IMR-90 (cell line): Measurements from ENCODE around the gene RAPGEF1. TPM values are rescaled to one million over a fixed set of nuclear protein-coding genes. Genes with fewer than 3 reads are reported as not detected.

ENCODE experiments used
- ATAC-seq: fragments of 200-7000 bp; cut with Tn5 transposase; 2 replicates; pipeline ENCODE4 v1.9.1; 2020; ENCODE audit warnings: low read depth, mild to moderate bottlenecking, moderate library complexity
- BruUV-seq: library from RNA; stranded (reverse); fragments of 400-500 nt; replicated peaks from 2 replicates; lab custom pipeline; 2021; lab: Mats Ljungman, UMichigan
- CTCF ChIA-PET: fragments of 300-600 bp; formaldehyde crosslinking; extraction: SDS; loops from one replicate; lab custom pipeline; 2021; ENCODE audit warnings: antibody characterized with exemption; lab: Yijun Ruan, JAX
- POLR2A ChIA-PET: fragments of 300-600 bp; sonication (Branson Sonifier 250); formaldehyde crosslinking; loops from one replicate; lab custom pipeline; 2022; ENCODE audit warnings: antibody characterized with exemption; ENCODE audit not compliant: unreplicated experiment; lab: Charles Lee
- DNase-seq: peaks from one replicate; pipeline ENCODE4 v3.0.0; 2013
- H2AFZ ChIP-seq: replicated peaks from 2 replicates; pipeline ENCODE3; 2013; ENCODE audit warnings: low read length, mild to moderate bottlenecking; ENCODE audit not compliant: poor library complexity
- H2AK5ac ChIP-seq: 2 replicates; pipeline ENCODE4 v1.6.1; 2013; ENCODE audit warnings: low read depth, low read length, inconsistent platforms
- H2AK9ac ChIP-seq: replicated peaks from 2 replicates; pipeline ENCODE3; 2013; ENCODE audit warnings: mild to moderate bottlenecking, low read depth, low read length, moderate library complexity; ENCODE audit not compliant: poor library complexity
- H2BK120ac ChIP-seq: 2 replicates; pipeline ENCODE4 v1.6.1; 2013; ENCODE audit warnings: low read depth, low read length, inconsistent platforms
- H2BK15ac ChIP-seq: 3 replicates; pipeline ENCODE4 v1.6.1; 2013; ENCODE audit warnings: low read depth, low read length, inconsistent platforms
- H2BK20ac ChIP-seq: 2 replicates; pipeline ENCODE4 v1.6.1; 2013; ENCODE audit warnings: low read depth, mild to moderate bottlenecking, inconsistent platforms, low read length, moderate library complexity
- H2BK5ac ChIP-seq: 2 replicates; pipeline ENCODE4 v1.6.1; 2013; ENCODE audit warnings: mild to moderate bottlenecking, low read depth, low read length, inconsistent platforms; ENCODE audit not compliant: poor library complexity, severe bottlenecking
- H3K14ac ChIP-seq: replicated peaks from 2 replicates; pipeline ENCODE4 v1.6.1; 2013; ENCODE audit warnings: low read depth, low read length, inconsistent platforms
- H3K18ac ChIP-seq: 2 replicates; pipeline ENCODE4 v1.6.1; 2013; ENCODE audit warnings: low read depth, low read length, control low read depth
- H3K23ac ChIP-seq: 2 replicates; pipeline ENCODE4 v1.6.1; 2013; ENCODE audit warnings: low read depth, low read length, inconsistent platforms
- H3K27ac ChIP-seq: 2 replicates; pipeline ENCODE4 v1.5.1; 2013; ENCODE audit warnings: mild to moderate bottlenecking, control low read depth, low read length; ENCODE audit not compliant: insufficient read depth
- H3K27me3 ChIP-seq: 2 replicates; pipeline ENCODE4 v1.6.1; 2013; ENCODE audit warnings: low read length; ENCODE audit not compliant: control insufficient read depth, insufficient read depth
- H3K36me3 ChIP-seq: 2 replicates; pipeline ENCODE4 v1.6.1; 2013; ENCODE audit warnings: low read length, mixed read lengths; ENCODE audit not compliant: control insufficient read depth, insufficient read depth
- H3K4ac ChIP-seq: 2 replicates; pipeline ENCODE4 v1.6.1; 2013; ENCODE audit warnings: low read depth, low read length, inconsistent platforms
- H3K4me1 ChIP-seq: 2 replicates; pipeline ENCODE4 v1.6.1; 2013; ENCODE audit warnings: low read length, mixed read lengths; ENCODE audit not compliant: control insufficient read depth, insufficient read depth
- H3K4me2 ChIP-seq: 2 replicates; pipeline ENCODE4 v1.6.1; 2013; ENCODE audit warnings: low read depth, mild to moderate bottlenecking, control low read depth, low read length, moderate library complexity
- H3K4me3 ChIP-seq: 2 replicates; pipeline ENCODE4 v1.5.1; 2013; ENCODE audit warnings: low read depth, mild to moderate bottlenecking, control low read depth, low read length, moderate library complexity; ENCODE audit not compliant: insufficient read depth
- H3K56ac ChIP-seq: 2 replicates; pipeline ENCODE4 v1.6.1; 2013; ENCODE audit warnings: low read length, inconsistent platforms; ENCODE audit not compliant: insufficient read depth; ENCODE audit errors: extremely low read depth
- H3K79me1 ChIP-seq, 2 experiments: 2 replicates each; pipeline ENCODE4 v1.6.1; 2013; ENCODE audit warnings: low read length in 2 of 2, inconsistent platforms in 1 of 2, low read depth in 1 of 2
- H3K9ac ChIP-seq: 2 replicates; pipeline ENCODE4 v1.6.1; 2013; ENCODE audit warnings: low read depth, low read length, control low read depth
- H3K9me1 ChIP-seq: 2 replicates; pipeline ENCODE4 v1.6.1; 2013; ENCODE audit warnings: low read length, inconsistent platforms; ENCODE audit not compliant: insufficient read depth
- H3K9me3 ChIP-seq: 2 replicates; pipeline ENCODE4 v1.6.1; 2013; ENCODE audit warnings: low read length; ENCODE audit not compliant: control insufficient read depth, insufficient read depth
- H4K20me1 ChIP-seq: 2 replicates; pipeline ENCODE4 v1.6.1; 2013; ENCODE audit warnings: low read length, inconsistent platforms; ENCODE audit not compliant: insufficient read depth
- H4K5ac ChIP-seq: 2 replicates; pipeline ENCODE4 v1.6.1; 2013; ENCODE audit warnings: mild to moderate bottlenecking, low read depth, low read length, control low read depth
- H4K8ac ChIP-seq, 2 experiments: 2 replicates each; pipeline ENCODE4 v1.6.1; 2013; ENCODE audit warnings: low read depth in 2 of 2, low read length in 2 of 2, control low read depth in 1 of 2, inconsistent platforms in 1 of 2
- H4K91ac ChIP-seq: 2 replicates; pipeline ENCODE4 v1.6.1; 2013; ENCODE audit warnings: low read depth, low read length, inconsistent platforms; ENCODE audit not compliant: insufficient read depth
- BHLHE40 ChIP-seq: fragments of 150-350 bp; IDR thresholded peaks from 2 replicates; pipeline ENCODE4 v1.6.1; 2016; ENCODE audit warnings: mild to moderate bottlenecking, low read depth, low read length
- CEBPB ChIP-seq: IDR thresholded peaks from 2 replicates; pipeline ENCODE4 v1.6.1; 2012; ENCODE audit warnings: low read depth, low read length, improper control_type of control experiment
- CHD1 ChIP-seq: IDR thresholded peaks from 2 replicates; pipeline ENCODE4 v1.6.1; 2012; ENCODE audit warnings: low read depth, low read length, improper control_type of control experiment
- CTCF ChIP-seq: conservative IDR thresholded peaks from 2 replicates; pipeline ENCODE4 v1.5.1; 2012; ENCODE audit warnings: mild to moderate bottlenecking, low read depth, low read length, improper control_type of control experiment
- ELK1 ChIP-seq: fragments of 150-350 bp; IDR thresholded peaks from 2 replicates; pipeline ENCODE4 v1.6.1; 2016; ENCODE audit warnings: low read depth, mild to moderate bottlenecking, low read length, moderate library complexity, borderline replicate concordance
- FOS ChIP-seq: fragments of 150-350 bp; IDR thresholded peaks from 2 replicates; pipeline ENCODE4 v1.6.1; 2016; ENCODE audit warnings: low read depth, low read length
- MAFK ChIP-seq: IDR thresholded peaks from 2 replicates; pipeline ENCODE4 v1.6.1; 2012; ENCODE audit warnings: low read depth, low read length, improper control_type of control experiment
- MAZ ChIP-seq: IDR thresholded peaks from 2 replicates; pipeline ENCODE4 v1.6.1; 2012; ENCODE audit warnings: low read depth, mild to moderate bottlenecking, low read length, improper control_type of control experiment, moderate library complexity, borderline replicate concordance
- MXI1 ChIP-seq: IDR thresholded peaks from 2 replicates; pipeline ENCODE4 v1.6.1; 2012; ENCODE audit warnings: low read depth, mild to moderate bottlenecking, low read length, moderate library complexity, borderline replicate concordance
- NFE2L2 ChIP-seq: fragments of 150-350 bp; IDR thresholded peaks from 2 replicates; pipeline ENCODE4 v1.6.1; 2016; ENCODE audit warnings: low read depth, mild to moderate bottlenecking, low read length
- POLR2A ChIP-seq: IDR thresholded peaks from 2 replicates; pipeline ENCODE4 v1.6.1; 2012; ENCODE audit warnings: mild to moderate bottlenecking, low read depth, low read length
- RAD21 ChIP-seq: IDR thresholded peaks from 2 replicates; pipeline ENCODE4 v1.6.1; 2012; ENCODE audit warnings: low read length, improper control_type of control experiment
- RCOR1 ChIP-seq: IDR thresholded peaks from 2 replicates; pipeline ENCODE4 v1.6.1; 2012; ENCODE audit warnings: mild to moderate bottlenecking, low read length, improper control_type of control experiment; ENCODE audit not compliant: insufficient replicate concordance
- RFX5 ChIP-seq: IDR thresholded peaks from 2 replicates; pipeline ENCODE4 v1.8.0; 2012; ENCODE audit warnings: low read depth, mild to moderate bottlenecking, low read length, moderate library complexity
- SMC3 ChIP-seq: fragments of 150-350 bp; IDR thresholded peaks from 2 replicates; pipeline ENCODE4 v1.6.1; 2016; ENCODE audit warnings: low read depth, mild to moderate bottlenecking, antibody characterized with exemption, low read length, moderate library complexity
- USF2 ChIP-seq: fragments of 150-350 bp; IDR thresholded peaks from 2 replicates; pipeline ENCODE4 v1.6.1; 2017; ENCODE audit warnings: mild to moderate bottlenecking, antibody characterized with exemption, low read length, low read depth
- WGBS, 2 experiments: methylation state at CpG; one replicate each; pipeline versions ENCODE4 v1.1.5 to v1.1.7; 2013; ENCODE audit warnings: missing lambda C conversion rate in 2 of 2; ENCODE audit not compliant: insufficient read length in 1 of 2; ENCODE audit errors: extremely low coverage in 2 of 2; 5-methylcytosine and 5-hydroxymethylcytosine counted together
- dilution Hi-C: fragments of 300-500 bp; cut with HindIII; formaldehyde crosslinking; loops from one replicate; pipeline ENCODE4 v1.14.3; 2018; ENCODE audit warnings: low sequenced_read_pairs; ENCODE audit not compliant: unreplicated experiment
- in situ Hi-C: fragments of 300-500 bp; cut with MboI; formaldehyde crosslinking; loops from 3 replicates; pipeline ENCODE4 v1.14.3; 2019; ENCODE audit warnings: low sequenced_read_pairs, inconsistent platforms, mixed read lengths
- intact Hi-C: fragments of 100-400 bp; cut with micrococcal nuclease; formaldehyde crosslinking; loops from 2 replicates; pipeline ENCODE4 v1.10.0; 2022
- polyA plus RNA-seq, 3 experiments: library from polyadenylated mRNA; depleted of rRNA; stranded (reverse); fragments of >200 nt; gene quantifications; 2 replicates each; pipeline ENCODE4 v1.2.3, GENCODE V29; 2012; ENCODE audit warnings: low replicate concordance in 1 of 3
- total RNA-seq: library from RNA; depleted of rRNA; stranded (reverse); fragments of >200 nt; gene quantifications from 2 replicates; pipeline ENCODE4 v1.2.3, GENCODE V29; 2012

Gene RAPGEF1
- total and polyA plus RNA-seq, 2 of the 4 experiments (the other 2 are of a cell fraction): 13.1 to 22.3 TPM

- Histone ChIP-seq H4K5ac (no peak overlapping the region), H3K56ac (no peak overlapping the region), H2AK9ac (no peak overlapping the region), H4K91ac (no peak overlapping the region), H3K4me1 (peaks cover 21% of the 10 kb centered on the region), H3K4me3 (no peak overlapping the region), H2BK15ac (no peak overlapping the region), H2AFZ (no peak overlapping the region), H3K9ac (no peak overlapping the region), H2BK5ac (no peak overlapping the region), H3K4ac (no peak overlapping the region), H4K8ac (no peak overlapping the region), H4K20me1 (peaks cover 45% of the 10 kb centered on the region), H3K4me2 (no peak overlapping the region), H3K18ac (no peak overlapping the region), H3K36me3 (no peaks in the 10 kb centered on the region), H2AK5ac (no peak overlapping the region), H3K23ac (no peak overlapping the region), H2BK120ac (no peak overlapping the region), H3K9me1 (peaks cover 34% of the 10 kb centered on the region), H3K9me3 (no peaks in the 10 kb centered on the region), H3K27me3 (no peaks in the 10 kb centered on the region), H3K79me1 (peaks cover 45 to 78% of the 10 kb centered on the region in 2 experiments), H2BK20ac (no peak overlapping the region), H3K14ac (no peak overlapping the region), H3K27ac (no peak overlapping the region)
- TF ChIP-seq CTCF: no peak
- TF ChIP-seq BHLHE40: no peak
- TF ChIP-seq RAD21: no peak
- no peak for TF ChIP-seq POLR2A
- TF ChIP-seq ELK1: no peak
- TF ChIP-seq MAZ: no peak
- no peak for TF ChIP-seq RFX5
- no peak for TF ChIP-seq FOS
- no peak for TF ChIP-seq MXI1
- TF ChIP-seq USF2: no peak
- TF ChIP-seq CHD1: no peak
- no peak for TF ChIP-seq CEBPB
- no peak for TF ChIP-seq MAFK
- TF ChIP-seq RCOR1: no peak
- TF ChIP-seq NFE2L2: no peak
- no peak for TF ChIP-seq SMC3
- ChIA-PET CTCF (no interaction called here), POLR2A (no interaction called here)
- DNase-seq: peak; percentile 55
- no peak for ATAC-seq
- in situ Hi-C loops (no loop called here), dilution Hi-C loops (no loop called here), intact Hi-C loops (no loop called here)
- WGBS, 2 experiments: no CpG with 5 or more reads among the region's 4 CpGs
- no TSS peak for BruUV-seq
Measured at GRCh38 chr9:131666029-131666428, 73.8 kb downstream of the RAPGEF1 start.
